NCI-H2171 treated with DMSO at 0.1 percent for 48 hours (cell line): Measurements from ENCODE around the gene FAM171A1.
"Not testable (repeated sequence)": the region's sequence is repeated elsewhere in the genome, so short reads cannot be mapped to it uniquely, and the experiment has no call there.

Experiments used
- DNase-seq: peaks from one replicate; lab custom pipeline; 2025; lab: John Stamatoyannopoulos, UW

FAM171A1 gene

DNA sequence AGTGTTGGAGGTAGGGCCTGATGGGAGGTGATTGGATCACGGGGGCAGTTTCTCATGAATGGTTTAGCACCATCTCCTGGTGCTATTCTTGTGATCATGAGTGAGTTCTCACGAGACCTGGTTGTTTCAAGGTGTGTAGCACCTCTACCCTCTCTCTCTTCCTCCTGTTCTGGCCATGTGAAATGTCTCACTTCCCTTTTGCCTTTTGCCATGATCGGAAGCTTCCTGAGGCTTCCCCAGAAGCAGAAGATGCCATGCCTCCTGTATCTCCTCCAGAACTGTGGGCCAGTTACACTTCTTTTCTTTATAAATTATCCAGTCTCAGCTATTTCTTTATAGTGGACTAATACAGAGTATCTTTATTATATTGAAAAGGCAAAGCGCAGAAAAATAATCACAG is 90.1 kb downstream of the FAM171A1 start:
- no peak for DNase-seq

DNA sequence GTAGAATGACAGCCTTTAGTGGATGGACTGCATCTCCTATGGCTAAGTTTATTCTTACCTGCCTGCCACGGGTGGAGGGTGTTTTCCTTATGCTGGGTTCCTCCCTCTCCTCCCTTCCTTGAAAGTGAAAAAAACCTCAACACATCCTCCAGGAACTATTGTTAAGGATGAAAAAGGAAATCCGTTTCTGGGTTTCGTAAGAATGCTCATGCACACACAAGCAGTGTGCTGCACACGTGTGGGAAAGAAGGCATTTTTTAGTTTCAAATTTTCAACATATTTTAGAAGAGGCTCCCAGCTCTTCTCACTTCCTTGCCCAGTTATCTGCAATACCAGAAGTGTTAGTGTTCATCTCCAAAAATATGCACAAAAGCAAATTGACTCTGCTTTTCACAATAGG is 90.6 kb downstream of the FAM171A1 start:
- DNase-seq, result no peak

DNA sequence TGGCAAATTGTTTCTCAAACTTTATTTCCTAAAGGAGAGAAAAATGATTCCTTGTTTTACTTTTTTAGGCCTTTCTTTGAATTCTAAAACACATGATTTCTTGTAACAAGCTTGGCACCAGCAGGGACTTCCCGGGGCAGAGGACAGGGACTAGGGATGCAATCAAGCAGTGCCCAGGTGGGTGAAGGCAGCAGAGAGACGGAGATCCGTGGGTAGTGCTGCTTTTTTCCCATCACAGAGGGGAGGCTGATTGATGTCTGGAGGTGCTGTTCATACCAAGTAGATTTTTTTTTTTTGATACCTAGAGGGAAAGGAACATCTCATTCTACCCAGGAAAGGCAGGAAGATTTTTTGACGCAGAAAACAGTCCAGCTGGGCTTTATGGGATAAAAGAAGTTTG is 91.9 kb downstream of the FAM171A1 start:
- DNase-seq, result no peak

DNA sequence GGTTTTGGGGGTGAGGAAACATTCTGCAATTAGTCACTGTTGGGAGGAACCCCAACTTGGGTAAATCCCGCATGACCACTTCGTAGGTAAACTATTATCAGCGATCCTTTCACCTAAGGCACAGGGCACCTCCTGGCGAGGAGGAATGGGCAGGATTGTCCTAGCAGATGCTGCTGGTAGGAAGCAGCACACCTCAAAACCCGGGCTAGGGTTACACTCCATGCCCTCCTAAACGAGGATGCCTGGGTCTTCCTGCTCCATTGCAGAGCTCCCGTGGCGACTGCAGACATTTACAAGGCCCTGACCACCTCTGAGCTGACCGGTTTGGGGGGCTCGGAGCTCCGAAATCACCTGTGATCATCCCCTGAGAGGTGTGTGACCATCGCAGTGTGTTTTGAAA is 92.3 kb downstream of the FAM171A1 start:
- DNase-seq, result no peak

DNA sequence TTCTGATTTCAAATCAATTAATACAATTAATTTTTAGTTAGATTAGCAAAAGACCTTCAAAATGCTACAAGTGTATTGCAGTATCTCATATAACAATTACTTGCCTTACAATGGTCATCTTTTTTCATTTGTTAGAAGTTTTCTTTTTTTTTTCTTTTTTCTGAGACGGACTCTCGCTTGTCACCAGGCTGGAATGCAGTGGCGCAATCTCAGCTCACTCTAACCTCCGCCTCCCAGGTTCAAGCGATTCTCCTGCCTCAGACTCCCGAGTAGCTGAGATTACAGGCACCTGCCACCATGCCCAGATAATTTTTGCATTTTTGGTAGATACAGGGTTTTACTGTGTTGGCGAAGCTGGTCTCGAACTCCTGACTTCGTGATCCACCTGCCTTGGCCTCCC is 95.0 kb downstream of the FAM171A1 start:
- not testable (repeated sequence) for DNase-seq

DNA sequence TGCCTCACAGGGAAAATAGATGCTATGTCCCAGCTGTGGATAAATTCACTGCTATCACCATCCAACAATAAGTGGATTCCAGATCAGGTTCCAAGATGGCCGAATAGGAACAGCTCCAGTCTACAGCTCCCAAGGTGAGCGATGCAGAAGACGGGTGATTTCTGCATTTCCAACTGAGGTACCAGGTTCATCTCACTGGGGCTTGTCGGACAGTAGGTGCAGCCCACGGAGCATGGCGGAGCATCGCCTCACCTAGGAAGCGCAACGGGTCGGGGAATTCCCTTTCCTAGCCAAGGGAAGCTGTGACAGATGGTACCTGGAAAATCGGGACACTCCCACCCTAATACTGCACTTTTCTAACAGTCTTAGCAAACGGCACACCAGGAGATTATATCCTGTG is 101.3 kb downstream of the FAM171A1 start:
- not testable (repeated sequence) for DNase-seq

DNA sequence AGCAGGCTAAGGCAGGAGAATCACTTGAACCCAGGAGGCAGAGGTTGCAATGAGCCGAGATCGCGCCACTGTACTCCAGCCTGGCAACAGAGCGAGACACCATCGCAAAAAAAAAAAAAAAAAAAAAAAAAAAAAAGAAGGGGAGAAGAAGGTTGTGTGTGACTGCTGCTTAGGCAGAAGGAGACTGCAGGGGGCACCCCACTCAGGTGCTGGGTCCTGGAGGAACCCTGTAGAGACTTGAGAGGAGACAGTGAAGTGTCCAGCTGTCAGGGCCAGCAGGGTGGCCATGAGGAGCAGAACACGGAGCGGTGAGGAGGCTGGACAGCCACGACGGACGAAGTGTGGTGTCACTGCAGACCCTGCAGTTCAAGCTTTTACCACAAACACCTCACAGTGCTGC is 103.6 kb downstream of the FAM171A1 start:
- DNase-seq, result no peak

DNA sequence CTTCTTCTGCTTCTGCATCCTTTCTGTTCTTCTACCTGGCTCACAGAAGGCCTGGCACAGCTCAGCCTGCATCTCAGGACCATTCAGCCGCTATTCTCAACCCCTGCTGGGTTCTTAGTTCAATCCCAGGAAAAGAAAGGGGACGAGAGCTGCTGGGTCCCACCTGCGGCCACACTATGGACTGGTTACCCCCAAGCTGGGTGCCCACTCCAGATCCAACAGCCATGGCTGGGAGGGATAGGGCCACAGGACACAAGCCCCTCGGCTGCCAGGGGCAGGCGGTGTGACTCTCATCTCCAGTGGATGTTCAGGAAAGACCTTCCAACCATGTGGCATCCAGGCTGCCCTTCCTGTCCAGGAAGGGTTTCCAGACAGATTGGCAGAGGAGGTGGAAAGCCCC is 105.0 kb downstream of the FAM171A1 start:
- no peak for DNase-seq

DNA sequence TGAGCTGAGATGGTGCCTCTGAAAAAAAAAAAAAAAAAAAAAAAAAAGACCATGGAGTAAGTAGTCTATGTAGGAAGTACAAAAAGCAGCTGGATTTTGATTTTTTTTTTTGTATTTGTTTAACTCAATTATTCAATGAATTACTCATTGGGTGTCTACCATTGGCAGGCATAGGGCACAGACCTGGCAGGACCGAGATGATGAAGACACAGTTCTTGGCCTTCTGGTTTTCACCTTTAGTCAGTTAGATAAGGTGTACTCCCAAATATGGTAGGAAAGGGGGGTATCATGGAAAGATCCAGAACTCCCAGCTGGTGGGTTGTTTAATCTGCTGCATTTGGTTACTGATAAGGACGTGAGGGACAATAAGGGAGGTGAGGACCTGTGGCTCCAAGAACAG is 105.5 kb downstream of the FAM171A1 start:
- no peak for DNase-seq

DNA sequence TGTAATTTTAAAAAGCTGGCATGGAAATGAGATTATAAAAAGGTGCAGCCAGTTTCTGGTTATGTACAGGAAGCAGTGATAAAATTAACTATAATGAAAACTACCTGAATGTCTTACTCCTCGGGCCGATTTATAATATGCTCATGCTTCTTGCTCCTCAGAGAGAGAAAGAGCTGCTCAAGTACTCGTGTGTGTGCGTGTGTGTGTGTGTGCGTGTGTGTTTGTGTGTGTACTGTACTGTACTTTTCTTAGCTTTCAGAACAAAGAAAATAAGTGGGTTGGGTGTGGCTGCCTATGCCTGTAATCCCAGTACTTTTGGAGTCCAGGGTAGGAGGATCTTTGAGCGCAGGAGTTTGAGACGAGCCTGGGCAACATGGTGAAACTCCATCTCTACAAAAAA is 106.0 kb downstream of the FAM171A1 start:
- no peak for DNase-seq

DNA sequence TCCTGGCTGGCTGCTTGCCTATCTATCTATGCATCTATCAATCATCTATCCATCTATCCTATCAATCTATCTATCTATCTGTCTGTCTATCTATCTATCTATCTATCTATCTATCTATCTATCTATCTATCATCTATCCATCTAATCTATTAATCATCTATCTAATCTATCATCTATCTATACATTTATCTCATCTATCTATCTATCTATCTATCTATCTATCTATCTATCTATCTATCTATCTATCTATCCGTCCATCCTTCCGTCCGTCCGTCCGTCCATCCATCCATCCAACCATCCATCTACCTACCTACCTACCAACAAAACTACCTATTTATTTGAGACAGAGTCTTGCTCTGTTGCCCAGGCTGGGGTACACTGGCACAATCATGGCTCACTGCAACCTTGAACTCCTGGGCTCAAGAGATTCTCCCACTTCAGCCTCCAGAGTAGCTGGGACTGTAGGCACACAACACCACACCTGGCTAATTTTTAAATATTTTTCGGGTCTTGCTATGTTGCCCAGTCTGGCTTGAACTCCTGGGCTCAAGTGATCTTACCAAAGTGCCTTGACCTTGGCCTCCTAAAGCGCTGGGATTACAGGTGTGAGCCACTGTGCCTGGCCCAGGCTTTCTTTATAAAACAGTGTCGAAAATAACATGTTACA is 107.3 kb downstream of the FAM171A1 start:
- no peak for DNase-seq

DNA sequence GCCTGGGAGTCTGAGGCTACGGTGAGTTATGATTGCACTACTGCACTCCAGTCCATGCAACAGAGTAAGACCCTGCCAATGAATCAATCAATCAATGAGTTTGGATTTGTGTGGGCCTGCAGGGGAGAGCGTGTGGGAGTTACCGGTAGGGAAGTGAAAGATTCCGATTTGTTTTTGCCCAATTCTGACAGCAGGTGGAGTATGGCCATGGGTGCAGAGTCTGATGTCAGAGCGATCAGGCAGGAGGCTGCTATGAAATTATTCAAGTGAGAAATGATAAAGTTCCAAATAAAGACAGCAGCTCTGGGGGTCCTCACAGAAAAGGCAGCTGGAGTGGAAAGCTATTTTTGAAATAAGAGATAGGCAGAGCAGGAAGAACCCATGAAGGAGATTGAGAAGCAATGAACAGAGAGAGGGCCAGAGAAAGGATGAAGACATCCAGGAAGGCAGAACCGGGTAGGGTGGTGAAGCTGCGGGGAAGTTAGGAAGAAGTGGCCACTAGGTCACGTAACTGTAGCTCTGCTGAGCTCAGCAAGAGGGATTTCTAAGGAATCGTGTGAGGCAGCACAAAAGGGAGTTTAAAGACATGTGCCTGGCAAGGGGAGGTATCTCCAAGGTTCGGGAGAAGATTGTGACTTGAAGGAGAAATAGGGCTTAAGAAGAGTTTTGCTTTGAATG is 108.9 kb downstream of the FAM171A1 start:
- no peak for DNase-seq

DNA sequence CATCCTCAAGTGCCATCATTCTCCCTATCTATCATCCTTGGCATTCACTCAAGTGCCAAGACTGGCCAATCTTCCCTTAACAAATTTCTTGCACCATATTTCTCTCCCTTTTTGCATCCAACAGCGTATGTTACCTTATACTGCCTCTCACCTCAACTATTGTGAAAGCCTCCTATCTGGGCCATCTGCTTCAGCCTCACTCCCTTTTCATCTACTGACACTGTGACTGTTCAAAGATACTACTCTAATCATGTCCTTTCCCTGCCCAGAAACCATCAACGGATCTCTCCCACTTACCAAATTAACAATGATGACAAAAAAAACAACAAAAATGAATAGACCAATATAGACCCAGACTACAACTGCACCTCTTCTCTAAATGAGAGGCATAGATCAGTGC is 112.0 kb downstream of the FAM171A1 start:
- DNase-seq, result no peak

DNA sequence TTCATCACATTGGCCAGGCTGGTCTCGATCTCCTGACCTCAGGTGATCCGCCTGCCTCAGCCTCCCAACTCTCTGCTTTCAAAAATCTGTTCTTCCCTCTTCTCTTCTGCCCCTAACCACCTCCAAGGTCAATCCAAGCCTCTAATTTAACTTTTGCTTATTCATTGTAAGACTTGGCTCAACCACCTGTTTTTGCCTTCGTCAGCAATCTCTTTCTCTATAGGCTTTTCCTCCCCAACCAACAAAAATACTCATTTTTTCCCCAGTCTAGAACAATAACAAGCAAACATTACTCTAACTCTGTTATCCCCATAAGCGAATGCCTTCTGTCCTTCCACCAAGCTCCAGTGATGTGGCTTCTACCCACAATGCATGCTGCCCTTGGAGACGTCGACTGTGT is 112.8 kb downstream of the FAM171A1 start:
- no peak for DNase-seq

DNA sequence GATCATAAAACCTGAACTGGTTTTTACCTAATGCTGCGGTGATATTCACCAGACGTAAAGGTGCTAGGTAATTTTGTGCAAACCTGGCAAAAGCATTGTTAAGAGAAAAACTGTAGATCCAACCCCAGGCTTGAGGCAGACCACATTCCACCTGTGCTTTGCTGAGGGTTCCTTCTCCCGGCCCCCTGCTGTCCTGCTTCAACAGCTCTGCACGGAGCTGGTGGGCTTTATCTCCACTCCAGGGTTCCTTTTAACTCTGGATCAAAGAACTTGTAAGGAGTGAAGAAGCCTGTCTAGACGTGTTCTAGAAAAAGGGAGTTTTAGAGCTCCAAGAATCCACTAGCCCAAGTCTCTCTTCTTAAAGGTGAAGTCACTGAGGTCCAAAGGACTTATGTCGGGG is 115.1 kb downstream of the FAM171A1 start:
- no peak for DNase-seq

DNA sequence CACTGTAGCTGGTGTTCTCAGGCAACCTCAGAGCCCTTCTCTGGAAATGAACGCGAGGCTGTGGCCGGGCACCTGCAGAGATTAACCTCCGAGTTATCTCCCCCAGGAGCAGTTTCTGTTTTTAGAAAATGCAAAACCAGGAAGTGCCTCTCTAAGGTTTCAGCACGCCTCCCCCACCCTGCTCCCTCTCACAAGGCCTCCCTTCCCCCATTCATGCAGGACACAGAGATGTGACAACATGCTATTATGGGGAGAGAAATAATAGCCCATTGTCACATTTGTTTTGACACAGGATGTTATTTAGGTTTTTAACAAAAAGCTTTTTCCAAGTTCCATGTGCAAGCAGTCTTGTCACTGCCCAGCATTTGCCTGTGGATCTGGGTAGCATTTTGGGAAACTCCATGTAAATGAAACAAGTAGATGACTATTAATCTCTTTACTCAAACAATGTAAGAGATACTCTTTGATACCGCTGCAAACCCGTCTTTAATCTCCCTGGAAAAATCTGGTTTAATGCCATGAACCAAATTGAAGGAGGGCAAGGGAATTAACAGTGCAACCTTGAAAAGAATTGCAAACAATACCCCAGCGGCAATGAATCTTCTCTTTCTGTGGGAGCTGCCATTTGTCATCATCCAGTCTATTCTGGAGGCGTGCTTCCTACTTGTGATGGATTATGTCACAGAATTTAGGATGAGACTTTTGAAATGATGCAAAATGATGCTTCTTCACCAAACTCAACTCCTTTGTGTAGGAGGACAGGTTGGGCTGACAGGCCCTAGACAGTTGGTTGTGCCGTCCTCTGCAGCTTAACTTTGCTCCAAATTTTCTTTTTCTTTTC is 116.1 kb downstream of the FAM171A1 start:
- no peak for DNase-seq

DNA sequence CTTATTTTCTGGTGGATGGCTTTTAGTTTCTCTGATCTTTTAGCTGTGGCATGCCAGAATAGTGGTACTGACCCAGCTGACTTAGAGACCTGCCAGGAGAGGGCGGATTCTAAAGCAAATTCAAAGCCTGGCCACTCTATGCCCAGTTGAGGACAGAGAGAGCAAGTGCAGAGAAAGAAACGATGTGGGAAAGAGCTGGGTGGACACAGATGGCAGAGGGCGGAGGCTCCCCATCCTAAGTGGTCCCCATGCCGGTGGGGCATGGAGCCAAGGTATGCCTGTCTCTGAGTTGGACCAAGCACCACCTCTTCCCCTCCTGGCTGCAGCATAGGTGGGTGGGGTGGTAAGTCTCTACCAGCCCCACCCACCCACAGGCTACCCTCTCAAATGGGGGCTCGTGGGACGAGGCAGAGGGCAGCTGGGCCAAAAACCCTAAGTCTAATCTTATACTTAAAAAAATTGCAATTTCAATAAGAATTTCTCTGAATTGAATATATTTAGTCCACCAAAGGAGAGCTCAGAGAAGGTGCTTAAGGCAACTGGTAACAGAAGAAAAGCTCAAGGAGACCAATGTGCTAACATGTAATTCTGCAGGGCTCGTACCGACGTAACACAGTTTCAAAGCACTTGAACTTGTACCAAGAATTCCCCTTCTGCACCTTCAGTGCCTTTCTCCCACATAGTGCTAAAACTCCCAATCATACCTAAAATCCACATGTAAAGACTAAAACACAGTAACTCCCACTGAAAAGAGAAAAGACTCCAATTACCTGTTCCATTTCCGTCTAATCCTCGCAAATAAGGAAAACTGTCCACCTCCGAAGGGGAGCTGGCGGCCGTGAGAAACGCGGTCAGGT is 116.9 kb downstream of the FAM171A1 start:
- DNase-seq, result no peak

DNA sequence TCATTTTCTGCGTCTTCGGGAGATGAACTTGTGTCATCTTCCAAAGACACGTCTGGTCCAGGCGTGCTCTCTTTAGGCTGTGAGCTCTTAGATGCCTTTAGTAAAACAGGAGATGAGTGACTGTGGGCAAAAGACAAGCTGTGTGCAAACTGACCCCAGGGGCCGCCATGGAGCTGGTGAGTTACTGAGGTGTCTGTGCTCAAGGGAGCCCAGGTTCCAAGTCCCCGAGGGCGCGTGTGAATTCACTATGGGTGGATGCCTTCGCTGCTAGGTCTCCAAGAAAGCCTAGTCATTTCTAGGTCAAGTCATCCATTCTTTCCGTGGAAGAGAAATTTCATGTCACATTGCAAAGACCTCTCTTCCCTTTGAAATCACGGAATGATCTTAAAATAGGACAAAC is 118.7 kb downstream of the FAM171A1 start:
- DNase-seq, result no peak

DNA sequence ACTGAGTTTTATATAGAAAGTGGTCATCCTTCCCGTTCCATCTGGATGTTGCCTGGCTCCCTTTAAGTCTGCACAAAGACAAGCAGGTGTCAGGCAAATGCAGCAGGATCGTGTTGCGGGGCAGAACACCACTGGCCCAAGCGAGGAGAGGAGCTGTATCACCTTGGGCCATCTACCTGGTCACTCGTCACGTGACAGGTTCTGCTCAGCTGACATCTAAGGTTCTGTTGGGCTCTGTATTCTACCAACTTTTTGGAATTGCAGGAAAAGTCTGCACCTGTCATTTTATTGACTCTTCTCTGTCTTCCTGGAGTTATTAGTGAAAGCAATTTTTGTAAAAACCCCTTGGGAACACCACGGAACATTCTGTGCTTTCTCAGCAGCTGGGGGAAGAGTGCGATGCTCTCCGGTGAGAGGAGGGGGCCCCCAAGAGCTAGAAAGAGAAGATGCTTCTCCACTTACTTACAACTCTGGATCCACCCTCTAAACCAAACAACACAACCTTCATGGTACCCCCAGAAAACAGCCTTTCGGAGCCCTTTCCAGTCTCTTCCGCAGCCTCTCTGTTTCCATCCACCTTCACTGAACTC is 119.2 kb downstream of the FAM171A1 start:
- no peak for DNase-seq

DNA sequence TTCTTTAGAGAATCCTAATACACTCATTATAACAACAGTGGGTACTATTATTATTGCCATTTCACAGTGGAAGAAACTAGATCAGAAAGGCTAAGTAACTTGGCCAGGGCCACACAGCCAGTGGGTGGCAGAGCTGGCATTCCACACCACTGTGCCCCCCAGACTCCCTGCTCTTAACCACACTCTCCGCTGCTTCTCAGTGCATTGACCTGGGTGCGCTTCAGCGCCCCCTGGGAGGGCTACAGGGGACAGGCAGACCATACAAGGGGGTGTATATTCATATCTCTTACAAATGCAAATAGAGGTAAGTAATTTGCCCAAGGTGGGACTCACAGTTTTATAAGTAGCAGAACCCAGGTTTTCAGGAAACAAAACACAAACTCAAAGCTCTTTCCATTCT is 125.6 kb downstream of the FAM171A1 start:
- no peak for DNase-seq

DNA sequence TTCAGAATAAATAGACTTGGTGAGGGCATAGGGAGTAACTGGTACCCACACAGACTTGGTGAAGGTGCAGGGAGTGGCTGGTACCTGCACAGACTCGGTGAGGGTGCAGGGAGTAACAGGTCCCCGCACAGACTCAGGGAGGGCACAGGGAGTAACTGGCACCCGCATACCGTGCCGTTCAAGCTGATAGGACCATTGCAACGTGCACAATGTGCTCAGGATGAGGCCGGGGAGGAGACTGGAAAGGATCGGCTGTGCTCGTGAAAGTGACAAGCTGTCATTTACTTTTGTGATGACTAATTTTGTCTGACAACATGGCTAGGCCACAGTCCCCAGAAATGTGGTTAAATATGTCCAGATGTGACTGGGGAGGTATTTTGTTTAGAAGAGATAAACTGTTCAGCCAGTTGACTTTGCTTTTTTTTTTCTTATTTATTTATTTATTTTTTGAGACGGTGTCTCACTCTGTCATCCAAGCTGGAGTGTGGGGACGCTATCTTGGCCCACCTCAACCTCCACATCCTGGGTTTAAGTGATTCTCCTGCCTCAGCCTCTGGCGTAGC is 126.4 kb downstream of the FAM171A1 start:
- DNase-seq, result no peak
